Activated CD4-positive, CD25-positive, alpha-beta regulatory T cell treated with anti-CD3 and anti-CD28 coated beads, Interleukin-2, amount 50 U/mL, for 24 hours (primary cell): ENCODE measurements around the gene LCE2D.
"Not testable (repeated sequence)": the region's sequence is repeated elsewhere in the genome, so short reads cannot be mapped to it uniquely, and the experiment has no call there.

ENCODE experiments used
- ATAC-seq, 2 donors: fragments of 150-1000 bp; cut with Tn5 transposase; one replicate each; pipeline ENCODE4 v1.10.0; 2021; ENCODE audit warnings: mild to moderate bottlenecking in 1 of 2, moderate library complexity in 1 of 2

LCE2D gene

GRCh38 chr1:152663098-152663497, at the start of gene LCE2D:
TSS of gene LCE2D (plus strand) at chr1:152663380. CDS start at chr1:152664106, 726 bp downstream.
- no peak for ATAC-seq

GRCh38 chr1:152613511-152613910, 49.7 kb upstream of the LCE2D start, which contains the start of gene LCE3B:
TSS of gene LCE3B (plus strand) at chr1:152613811. CDS start at chr1:152613811, 0 bp downstream.
- ATAC-seq: no peak

DNA sequence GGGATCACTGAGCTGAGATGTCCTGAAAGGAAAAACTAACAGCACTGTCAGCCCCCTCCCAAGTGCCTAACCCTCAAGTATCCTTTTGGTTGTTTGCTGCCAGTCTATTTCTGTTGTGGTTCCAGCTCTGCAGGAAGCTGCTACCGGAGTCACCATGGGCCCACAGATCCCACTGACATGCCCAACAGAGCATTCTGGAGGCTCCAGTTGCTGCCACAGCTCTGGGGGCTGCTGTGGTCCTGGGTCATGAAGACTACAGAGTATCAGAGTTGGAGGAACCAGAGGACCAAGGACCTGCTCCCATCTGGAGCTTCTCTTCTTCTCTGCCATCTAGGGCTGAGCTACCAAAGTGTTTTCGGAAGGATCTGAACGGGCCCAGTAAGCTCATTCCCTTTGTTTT, 41.2 kb upstream of the LCE2D start:
- no peak for ATAC-seq

DNA sequence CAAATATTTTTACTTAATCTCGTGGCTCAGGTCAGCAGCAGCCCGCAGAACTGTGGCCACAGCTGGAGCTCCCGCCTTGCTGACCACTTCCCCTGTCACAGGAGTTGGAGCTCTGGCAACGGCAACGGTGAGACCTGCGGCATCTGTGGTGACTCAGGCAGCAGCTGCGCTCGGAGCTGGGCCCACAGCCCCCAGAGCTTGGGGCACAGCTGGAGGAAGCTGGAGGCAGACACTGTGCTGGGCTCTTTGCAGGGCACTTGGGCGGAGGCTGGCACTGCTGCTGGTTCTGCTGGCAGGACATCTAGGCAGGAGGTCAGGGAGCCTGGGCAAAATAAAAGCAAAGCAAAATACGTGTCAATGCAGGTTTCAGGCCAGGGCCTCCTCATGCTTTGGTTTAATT, 40.4 kb upstream of the LCE2D start, which contains the start of gene LCE3A:
Gene LCE3A (minus strand): TSS at position 301 of the 400 bp plus-strand sequence. CDS start 0 bp downstream, at position 301.
- no peak for ATAC-seq

DNA sequence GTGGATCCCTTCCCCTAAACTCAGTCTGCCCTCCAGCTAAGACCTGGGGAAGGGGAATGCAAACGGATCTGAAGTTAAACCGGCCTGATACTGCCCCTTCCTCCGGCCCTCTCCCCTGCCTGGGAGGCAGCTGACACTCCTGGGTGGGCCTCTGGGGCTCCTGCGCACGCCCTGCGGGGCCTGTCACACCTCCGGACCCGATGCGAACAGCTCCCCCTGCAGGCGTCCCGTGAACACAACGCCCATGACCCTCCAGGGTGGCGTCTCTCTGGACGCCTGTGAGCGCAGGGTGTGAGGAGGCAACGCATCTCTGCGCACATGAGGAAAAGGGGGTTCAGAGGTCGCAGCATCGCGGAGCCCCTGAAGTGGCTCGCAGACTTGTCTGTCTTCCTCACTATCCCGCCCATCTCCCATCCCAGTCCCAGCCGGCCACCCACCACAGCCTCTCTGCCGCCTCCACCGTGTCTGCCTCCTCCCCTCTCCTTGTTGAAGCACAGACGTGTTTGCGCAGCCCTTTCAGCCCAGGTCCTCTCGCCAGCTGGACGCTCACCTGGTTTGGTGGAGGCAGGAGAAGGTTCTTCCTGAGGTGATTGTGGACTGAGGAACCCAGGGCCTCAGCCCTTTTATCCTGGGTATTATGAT, 39.9 kb upstream of the LCE2D start:
- ATAC-seq: no peak

- ATAC-seq: no peak
Measured at GRCh38 chr1:152626744-152627143, 36.4 kb upstream of the LCE2D start.

GRCh38 chr1:152630596-152630995, 32.6 kb upstream of the LCE2D start:
- no peak for ATAC-seq

DNA sequence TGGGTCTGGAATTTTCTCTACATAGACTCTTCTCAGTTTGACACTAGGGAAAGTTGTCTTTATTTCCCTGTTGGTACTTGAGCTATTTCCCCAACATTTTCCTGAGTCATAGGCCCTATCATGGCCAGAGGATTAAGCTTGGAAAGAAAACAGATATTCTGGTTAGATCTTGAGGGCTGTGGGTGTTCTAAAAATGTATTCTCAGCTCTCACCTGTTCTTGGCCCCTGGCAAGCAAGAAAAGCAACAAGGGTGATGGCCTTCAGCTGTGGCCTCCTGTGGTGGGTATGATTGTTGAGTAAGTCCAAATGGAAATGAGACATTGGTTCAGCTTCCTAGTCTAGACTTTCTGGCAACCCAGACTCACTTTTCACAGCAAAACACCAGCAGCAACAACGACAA, 22.8 kb upstream of the LCE2D start:
- no peak for ATAC-seq

- ATAC-seq: no peak
Measured at GRCh38 chr1:152643945-152644344, 19.2 kb upstream of the LCE2D start.

GRCh38 chr1:152645146-152645545, 18.0 kb upstream of the LCE2D start:
- no peak for ATAC-seq

DNA sequence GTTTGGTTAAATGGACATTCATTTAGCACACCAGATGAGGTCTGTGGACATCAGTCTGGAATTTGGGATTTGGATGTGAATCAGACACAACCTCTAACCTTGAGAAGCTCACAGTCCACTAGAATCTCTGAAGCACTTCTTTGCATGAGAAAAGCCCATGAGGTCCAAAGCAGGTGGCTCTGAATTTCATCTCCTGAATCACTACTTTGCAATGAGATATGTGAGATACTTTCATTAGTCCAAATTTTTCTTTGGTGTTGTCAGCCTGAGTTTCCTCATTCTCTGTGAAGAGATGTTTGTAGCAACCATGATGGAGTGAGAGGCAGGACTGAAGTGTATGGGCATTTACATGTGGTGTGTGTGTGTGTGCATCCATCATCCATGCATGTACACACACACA, 16.5 kb upstream of the LCE2D start:
- ATAC-seq: no peak

GRCh38 chr1:152654110-152654509, 9.1 kb upstream of the LCE2D start:
- ATAC-seq: no peak

DNA sequence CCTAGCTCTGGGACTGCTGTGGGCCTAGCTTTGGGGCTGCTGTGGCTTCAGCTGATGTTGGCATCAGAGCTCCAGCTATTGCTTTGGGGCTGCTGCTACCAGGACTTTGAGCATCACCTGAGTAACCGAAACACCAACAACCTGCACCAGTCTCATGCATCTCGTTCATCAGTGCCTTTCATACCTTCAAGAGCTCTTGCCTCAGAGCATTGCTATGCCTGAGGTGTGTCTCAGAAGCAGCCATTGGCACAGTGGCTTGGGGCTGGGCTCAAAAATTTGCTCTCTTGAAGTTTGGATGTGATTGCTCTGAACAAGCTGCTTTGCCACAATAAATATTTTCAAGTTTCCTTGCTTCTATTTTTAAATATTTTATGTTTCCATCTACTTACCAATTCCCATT, 6.7 kb upstream of the LCE2D start:
- ATAC-seq: no peak

- ATAC-seq: no peak
Measured at GRCh38 chr1:152657677-152658076, 5.5 kb upstream of the LCE2D start.

- no peak for ATAC-seq
Measured at GRCh38 chr1:152658649-152659048, 4.5 kb upstream of the LCE2D start.

- not testable (repeated sequence) for ATAC-seq
Measured at GRCh38 chr1:152666171-152666570, 3.0 kb downstream of the LCE2D start.

- ATAC-seq: no peak
Measured at GRCh38 chr1:152667648-152668047, 4.5 kb downstream of the LCE2D start.

DNA sequence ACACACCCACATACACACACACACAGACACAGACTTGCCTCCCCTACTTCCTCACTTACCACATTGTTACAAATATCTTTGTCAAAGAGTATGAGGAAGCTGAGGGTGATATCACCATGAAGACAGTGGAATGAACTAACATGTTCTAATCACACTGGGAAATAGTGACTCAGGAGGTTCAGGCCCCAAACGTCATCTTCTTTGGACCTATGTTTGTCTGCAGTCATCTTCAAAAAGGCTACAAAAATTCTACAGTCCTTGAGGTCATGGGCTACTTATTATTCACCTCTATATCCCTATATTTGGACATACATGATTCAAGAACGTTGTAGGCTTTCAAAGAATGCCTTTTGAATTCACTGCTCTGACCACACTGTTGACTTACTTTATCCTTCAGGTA, 9.8 kb downstream of the LCE2D start:
- ATAC-seq: no peak

- ATAC-seq: not testable (repeated sequence)
Measured at GRCh38 chr1:152674983-152675382, 11.8 kb downstream of the LCE2D start, which contains the start of gene LCE2C. TSS of gene LCE2C (plus strand) at chr1:152675279. CDS start at chr1:152676016, 737 bp downstream.

- no peak for ATAC-seq
Measured at GRCh38 chr1:152679459-152679858, 16.3 kb downstream of the LCE2D start.

DNA sequence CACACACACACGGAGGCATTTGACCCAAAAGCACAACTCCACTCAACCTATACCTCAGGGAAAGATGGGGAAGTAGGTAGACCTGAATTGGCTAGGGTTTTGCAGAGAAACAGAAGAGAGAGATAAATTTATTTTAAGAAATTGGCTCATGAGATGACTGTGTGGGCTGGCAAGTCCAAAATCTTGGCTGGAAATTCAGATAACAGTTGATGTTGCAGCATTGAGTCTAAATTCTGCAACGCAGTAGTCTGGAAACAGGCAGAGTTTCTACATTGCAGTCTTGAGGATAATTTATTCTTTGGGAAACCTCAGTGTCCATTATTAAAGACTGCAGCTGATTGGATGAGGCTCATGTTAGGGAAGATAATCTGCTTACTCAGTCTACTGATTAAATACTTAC, 18.4 kb downstream of the LCE2D start:
- no peak for ATAC-seq

GRCh38 chr1:152683846-152684245, 20.7 kb downstream of the LCE2D start:
- ATAC-seq: no peak

DNA sequence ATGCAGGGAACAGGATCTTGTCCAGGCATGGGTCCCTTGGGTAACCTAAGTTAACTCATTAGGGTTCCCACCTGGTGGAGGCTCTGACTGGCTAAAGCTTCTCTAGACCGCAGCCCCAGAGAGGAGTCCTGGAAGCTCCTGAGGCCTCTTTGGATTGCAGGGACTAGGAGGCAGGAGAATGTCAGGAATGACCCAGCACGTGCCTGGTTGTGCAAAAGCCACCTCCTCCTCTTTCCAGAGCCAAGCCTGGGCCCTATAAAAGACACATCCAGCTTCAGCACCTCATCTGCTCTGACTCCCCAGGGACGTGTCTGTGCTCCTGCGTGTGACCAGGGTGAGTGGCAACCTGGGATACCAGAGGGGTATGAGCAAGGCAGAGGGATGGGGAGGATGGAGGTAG, 22.6 kb downstream of the LCE2D start, which contains the start of gene LCE2B:
Gene LCE2B (plus strand): TSS at position 301 of the 400 bp plus-strand sequence. CDS start 721 bp downstream, outside the sequence.
- ATAC-seq: not testable (repeated sequence)

DNA sequence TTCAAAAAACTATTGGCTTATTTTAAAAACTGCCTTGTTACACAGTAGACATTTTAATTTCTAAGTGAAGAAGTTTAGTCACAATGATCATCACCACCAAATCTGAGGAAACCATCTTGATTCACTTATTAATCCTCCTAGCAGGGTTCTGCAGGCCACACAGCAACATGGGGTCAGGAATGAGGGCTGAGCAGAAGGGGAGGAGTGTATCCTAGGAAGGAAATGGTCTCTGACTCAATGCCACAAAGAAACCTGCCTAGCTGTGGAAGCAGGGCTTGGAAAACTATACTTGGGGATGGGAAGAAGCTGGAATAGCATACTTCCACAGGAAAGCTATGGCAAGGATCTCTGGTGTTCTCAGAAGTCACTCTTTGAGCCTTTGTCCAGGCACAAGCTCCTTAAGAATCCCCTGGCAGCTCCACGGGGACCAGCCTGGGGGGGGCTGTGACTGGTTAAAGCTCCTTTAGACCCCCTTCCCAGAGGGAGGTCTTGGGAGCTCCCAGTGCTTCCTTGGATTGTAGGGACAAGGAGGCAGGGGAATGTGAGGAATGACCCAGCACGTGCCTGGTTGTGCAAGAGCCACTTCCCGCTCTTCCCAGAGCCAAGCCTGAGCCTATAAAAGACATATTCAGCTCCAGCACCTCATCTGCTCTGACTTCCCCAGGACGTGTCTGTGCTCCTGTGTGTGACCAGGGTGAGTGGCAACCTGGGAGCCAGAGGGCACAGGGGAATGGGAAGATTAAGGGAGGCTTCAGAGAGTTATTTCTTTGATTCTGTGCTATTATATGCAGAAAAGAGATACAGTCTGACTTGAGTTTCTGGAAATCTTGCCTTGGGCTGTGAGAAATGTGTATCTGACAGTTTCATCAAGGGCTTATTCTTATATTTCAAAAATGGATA, 34.8 kb downstream of the LCE2D start, which contains the start of gene LCE2A:
Gene LCE2A (plus strand): TSS at position 645 of the 900 bp plus-strand sequence. CDS start 557 bp downstream, outside the sequence.
- ATAC-seq: no peak
